ENCODE data around the gene GPRC5B.

Gene GPRC5B

GRCh38 chr16:19835968-19836421, 48.7 kb downstream of the GPRC5B start:
- H3K27ac ChIP-seq (ENCODE audit: low read depth in 2 of 2, low read length in 2 of 2), result no peak overlapping the region
- H3K9ac ChIP-seq (ENCODE audit: low read depth in 1 of 2, low read length in 2 of 2), result no peak overlapping the region
- no peaks in the 10 kb centered on the region for H3K4me1 ChIP-seq (ENCODE audit: control insufficient read depth in 2 of 2, insufficient read depth in 2 of 2, low read length in 2 of 2)
- no peaks in the 10 kb centered on the region for H3K36me3 ChIP-seq (ENCODE audit: control insufficient read depth in 2 of 2, insufficient read depth in 2 of 2, low read length in 2 of 2)
- no peak overlapping the region for H3K4me3 ChIP-seq (ENCODE audit: low read length in 2 of 2)
- H3K9me3 ChIP-seq (ENCODE audit: control insufficient read depth in 2 of 2, low read length in 2 of 2), result no peaks in the 10 kb centered on the region
- H3K27me3 ChIP-seq (ENCODE audit: control insufficient read depth in 2 of 2, insufficient read depth in 2 of 2, low read length in 2 of 2), result no peaks in the 10 kb centered on the region

- H3K4me3 ChIP-seq (ENCODE audit: low read length in 2 of 2), result no peak overlapping the region
- H3K9ac ChIP-seq (ENCODE audit: low read depth in 1 of 2, low read length in 2 of 2), result no peak overlapping the region
- H3K4me1 ChIP-seq (ENCODE audit: control insufficient read depth in 2 of 2, insufficient read depth in 2 of 2, low read length in 2 of 2), result no peaks in the 10 kb centered on the region
- H3K27me3 ChIP-seq (ENCODE audit: control insufficient read depth in 2 of 2, insufficient read depth in 2 of 2, low read length in 2 of 2), result no peaks in the 10 kb centered on the region
- no peaks in the 10 kb centered on the region for H3K9me3 ChIP-seq (ENCODE audit: control insufficient read depth in 2 of 2, low read length in 2 of 2)
- H3K27ac ChIP-seq (ENCODE audit: low read depth in 2 of 2, low read length in 2 of 2), result no peak overlapping the region
- H3K36me3 ChIP-seq (ENCODE audit: control insufficient read depth in 2 of 2, insufficient read depth in 2 of 2, low read length in 2 of 2), result no peaks in the 10 kb centered on the region
These were observed 49.5 kb downstream of the GPRC5B start for GRCh38 chr16:19835196-19835595.

- Histone ChIP-seq H3K9me3 (ENCODE audit: control insufficient read depth in 2 of 2, low read length in 2 of 2) (no peaks in the 10 kb centered on the region), H3K36me3 (ENCODE audit: control insufficient read depth in 2 of 2, insufficient read depth in 2 of 2, low read length in 2 of 2) (no peaks in the 10 kb centered on the region), H3K9ac (ENCODE audit: low read depth in 1 of 2, low read length in 2 of 2) (no peak overlapping the region), H3K27me3 (ENCODE audit: control insufficient read depth in 2 of 2, insufficient read depth in 2 of 2, low read length in 2 of 2) (no peaks in the 10 kb centered on the region), H3K27ac (ENCODE audit: low read depth in 2 of 2, low read length in 2 of 2) (no peak overlapping the region), H3K4me1 (ENCODE audit: control insufficient read depth in 2 of 2, insufficient read depth in 2 of 2, low read length in 2 of 2) (no peaks in the 10 kb centered on the region), H3K4me3 (ENCODE audit: low read length in 2 of 2) (no peak overlapping the region)
These were observed 51.1 kb downstream of the GPRC5B start for GRCh38 chr16:19833581-19833980.

GRCh38 chr16:19833176-19833575, 51.5 kb downstream of the GPRC5B start:
- no peak overlapping the region for H3K9ac ChIP-seq (ENCODE audit: low read depth in 1 of 2, low read length in 2 of 2)
- H3K27me3 ChIP-seq (ENCODE audit: control insufficient read depth in 2 of 2, insufficient read depth in 2 of 2, low read length in 2 of 2), result no peaks in the 10 kb centered on the region
- no peaks in the 10 kb centered on the region for H3K4me1 ChIP-seq (ENCODE audit: control insufficient read depth in 2 of 2, insufficient read depth in 2 of 2, low read length in 2 of 2)
- no peaks in the 10 kb centered on the region for H3K9me3 ChIP-seq (ENCODE audit: control insufficient read depth in 2 of 2, low read length in 2 of 2)
- H3K36me3 ChIP-seq (ENCODE audit: control insufficient read depth in 2 of 2, insufficient read depth in 2 of 2, low read length in 2 of 2), result no peaks in the 10 kb centered on the region
- H3K27ac ChIP-seq (ENCODE audit: low read depth in 2 of 2, low read length in 2 of 2), result no peak overlapping the region
- no peak overlapping the region for H3K4me3 ChIP-seq (ENCODE audit: low read length in 2 of 2)

- Histone ChIP-seq H3K4me1 (ENCODE audit: control insufficient read depth in 2 of 2, insufficient read depth in 2 of 2, low read length in 2 of 2) (no peaks in the 10 kb centered on the region), H3K9ac (ENCODE audit: low read depth in 1 of 2, low read length in 2 of 2) (no peak overlapping the region)
These were observed 53.0 kb downstream of the GPRC5B start for GRCh38 chr16:19831678-19832077.

GRCh38 chr16:19830902-19831560, 53.6 kb downstream of the GPRC5B start:
- Histone ChIP-seq H3K9ac (ENCODE audit: low read depth in 1 of 2, low read length in 2 of 2) (no peak overlapping the region), H3K27ac (ENCODE audit: low read depth in 2 of 2, low read length in 2 of 2) (no peak overlapping the region), H3K4me3 (ENCODE audit: low read length in 2 of 2) (no peak overlapping the region), H3K4me1 (ENCODE audit: control insufficient read depth in 2 of 2, insufficient read depth in 2 of 2, low read length in 2 of 2) (no peaks in the 10 kb centered on the region), H3K36me3 (ENCODE audit: control insufficient read depth in 2 of 2, insufficient read depth in 2 of 2, low read length in 2 of 2) (peaks cover 0 to 6% of the 10 kb centered on the region in 2 donors), H3K27me3 (ENCODE audit: control insufficient read depth in 2 of 2, insufficient read depth in 2 of 2, low read length in 2 of 2) (no peaks in the 10 kb centered on the region), H3K9me3 (ENCODE audit: control insufficient read depth in 2 of 2, low read length in 2 of 2) (no peaks in the 10 kb centered on the region)

More at GRCh38 chr16:19831678-19832077, 53.0 kb downstream of the GPRC5B start:
- Histone ChIP-seq H3K27me3 (ENCODE audit: control insufficient read depth in 2 of 2, insufficient read depth in 2 of 2, low read length in 2 of 2) (no peaks in the 10 kb centered on the region), H3K27ac (ENCODE audit: low read depth in 2 of 2, low read length in 2 of 2) (no peak overlapping the region), H3K9me3 (ENCODE audit: control insufficient read depth in 2 of 2, low read length in 2 of 2) (no peaks in the 10 kb centered on the region), H3K4me3 (ENCODE audit: low read length in 2 of 2) (no peak overlapping the region), H3K36me3 (ENCODE audit: control insufficient read depth in 2 of 2, insufficient read depth in 2 of 2, low read length in 2 of 2) (peaks cover 0 to 6% of the 10 kb centered on the region in 2 donors)

- Histone ChIP-seq H3K27ac (ENCODE audit: low read depth in 2 of 2, low read length in 2 of 2) (no peak overlapping the region), H3K27me3 (ENCODE audit: control insufficient read depth in 2 of 2, insufficient read depth in 2 of 2, low read length in 2 of 2) (no peaks in the 10 kb centered on the region), H3K36me3 (ENCODE audit: control insufficient read depth in 2 of 2, insufficient read depth in 2 of 2, low read length in 2 of 2) (peaks cover 0 to 6% of the 10 kb centered on the region in 2 donors), H3K9me3 (ENCODE audit: control insufficient read depth in 2 of 2, low read length in 2 of 2) (no peaks in the 10 kb centered on the region), H3K4me3 (ENCODE audit: low read length in 2 of 2) (no peak overlapping the region), H3K9ac (ENCODE audit: low read depth in 1 of 2, low read length in 2 of 2) (no peak overlapping the region), H3K4me1 (ENCODE audit: control insufficient read depth in 2 of 2, insufficient read depth in 2 of 2, low read length in 2 of 2) (no peaks in the 10 kb centered on the region)
These were observed 54.6 kb downstream of the GPRC5B start for GRCh38 chr16:19829844-19830692.

GRCh38 chr16:19824216-19824615, 60.4 kb downstream of the GPRC5B start:
- Histone ChIP-seq H3K36me3 (ENCODE audit: control insufficient read depth in 2 of 2, insufficient read depth in 2 of 2, low read length in 2 of 2) (peaks cover 0 to 6% of the 10 kb centered on the region in 2 donors), H3K27me3 (ENCODE audit: control insufficient read depth in 2 of 2, insufficient read depth in 2 of 2, low read length in 2 of 2) (no peaks in the 10 kb centered on the region), H3K27ac (ENCODE audit: low read depth in 2 of 2, low read length in 2 of 2) (no peak overlapping the region), H3K9ac (ENCODE audit: low read depth in 1 of 2, low read length in 2 of 2) (no peak overlapping the region), H3K4me1 (ENCODE audit: control insufficient read depth in 2 of 2, insufficient read depth in 2 of 2, low read length in 2 of 2) (no peaks in the 10 kb centered on the region), H3K4me3 (ENCODE audit: low read length in 2 of 2) (no peak overlapping the region), H3K9me3 (ENCODE audit: control insufficient read depth in 2 of 2, low read length in 2 of 2) (no peaks in the 10 kb centered on the region)

GRCh38 chr16:19823322-19823721, 61.3 kb downstream of the GPRC5B start:
- Histone ChIP-seq H3K27me3 (ENCODE audit: control insufficient read depth in 2 of 2, insufficient read depth in 2 of 2, low read length in 2 of 2) (no peaks in the 10 kb centered on the region), H3K4me1 (ENCODE audit: control insufficient read depth in 2 of 2, insufficient read depth in 2 of 2, low read length in 2 of 2) (no peaks in the 10 kb centered on the region), H3K36me3 (ENCODE audit: control insufficient read depth in 2 of 2, insufficient read depth in 2 of 2, low read length in 2 of 2) (peaks cover 0 to 6% of the 10 kb centered on the region in 2 donors), H3K9ac (ENCODE audit: low read depth in 1 of 2, low read length in 2 of 2) (no peak overlapping the region), H3K27ac (ENCODE audit: low read depth in 2 of 2, low read length in 2 of 2) (no peak overlapping the region), H3K9me3 (ENCODE audit: control insufficient read depth in 2 of 2, low read length in 2 of 2) (no peaks in the 10 kb centered on the region), H3K4me3 (ENCODE audit: low read length in 2 of 2) (no peak overlapping the region)

GRCh38 chr16:19822533-19822932, 62.1 kb downstream of the GPRC5B start:
- H3K4me3 ChIP-seq (ENCODE audit: low read length in 2 of 2), result no peak overlapping the region
- H3K9ac ChIP-seq (ENCODE audit: low read depth in 1 of 2, low read length in 2 of 2), result no peak overlapping the region
- H3K4me1 ChIP-seq (ENCODE audit: control insufficient read depth in 2 of 2, insufficient read depth in 2 of 2, low read length in 2 of 2), result no peaks in the 10 kb centered on the region
- no peaks in the 10 kb centered on the region for H3K27me3 ChIP-seq (ENCODE audit: control insufficient read depth in 2 of 2, insufficient read depth in 2 of 2, low read length in 2 of 2)
- H3K9me3 ChIP-seq (ENCODE audit: control insufficient read depth in 2 of 2, low read length in 2 of 2), result no peaks in the 10 kb centered on the region
- H3K36me3 ChIP-seq (ENCODE audit: control insufficient read depth in 2 of 2, insufficient read depth in 2 of 2, low read length in 2 of 2), result peaks cover 0 to 6% of the 10 kb centered on the region in 2 donors
- H3K27ac ChIP-seq (ENCODE audit: low read depth in 2 of 2, low read length in 2 of 2), result no peak overlapping the region
